ENCODE data around the gene SP7. TPM values are rescaled to one million over a fixed set of nuclear protein-coding genes. Genes with fewer than 3 reads are reported as not detected.
A peak's percentile ranks its signal among the peaks of the same experiment; 100 is the strongest.

SP7 gene
- total and polyA plus RNA-seq, 9 of the 15 experiments (the other 6 are each of a cell fraction or from before 2014, with no cell fraction given) = 0.04 TPM; not detected in 8

DNA sequence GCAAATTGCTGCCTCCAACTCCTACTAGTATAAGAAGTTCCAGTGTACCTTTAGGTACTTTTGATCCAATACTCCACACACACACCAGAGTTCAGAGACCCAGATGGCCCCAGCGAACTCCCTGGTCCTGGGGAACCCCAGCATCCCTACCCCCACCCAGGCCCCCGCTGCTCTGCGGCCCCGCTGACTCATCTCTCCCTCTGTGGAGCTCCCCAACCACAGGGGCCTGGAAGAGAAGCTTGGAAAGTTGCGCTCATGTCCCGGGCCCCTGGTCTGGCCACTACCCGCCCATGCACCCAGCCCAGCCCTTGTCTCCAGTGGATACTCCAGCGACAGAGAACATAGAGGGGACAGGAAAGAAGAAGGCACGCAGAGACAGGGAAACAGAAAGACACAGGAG lies 4.2 kb upstream of the SP7 start (continued):
- TF ChIP-seq, protein P1, sequence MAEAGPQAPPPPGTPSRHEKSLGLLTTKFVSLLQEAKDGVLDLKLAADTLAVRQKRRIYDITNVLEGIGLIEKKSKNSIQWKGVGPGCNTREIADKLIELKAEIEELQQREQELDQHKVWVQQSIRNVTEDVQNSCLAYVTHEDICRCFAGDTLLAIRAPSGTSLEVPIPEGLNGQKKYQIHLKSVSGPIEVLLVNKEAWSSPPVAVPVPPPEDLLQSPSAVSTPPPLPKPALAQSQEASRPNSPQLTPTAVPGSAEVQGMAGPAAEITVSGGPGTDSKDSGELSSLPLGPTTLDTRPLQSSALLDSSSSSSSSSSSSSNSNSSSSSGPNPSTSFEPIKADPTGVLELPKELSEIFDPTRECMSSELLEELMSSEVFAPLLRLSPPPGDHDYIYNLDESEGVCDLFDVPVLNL (CRISPR knock-in tag; IDR thresholded peaks at IDR 0.05; ENCODE audit: low read depth) = no peak
- TF ChIP-seq SNIP1 (IDR thresholded peaks at IDR 0.05; ENCODE audit: low read depth) = no peak
- no peak for TF ChIP-seq CCAR2 (IDR thresholded peaks at IDR 0.05; ENCODE audit: low read depth, low read length)
- no peak for TF ChIP-seq ZFPM2 (CRISPR knock-in tag; IDR thresholded peaks at IDR 0.05)
- TF ChIP-seq SMC3 (conservative IDR thresholded peaks at IDR 0.05; ENCODE audit: insufficient read depth, low read depth, low read length) = no peak
- TF ChIP-seq, protein P2, sequence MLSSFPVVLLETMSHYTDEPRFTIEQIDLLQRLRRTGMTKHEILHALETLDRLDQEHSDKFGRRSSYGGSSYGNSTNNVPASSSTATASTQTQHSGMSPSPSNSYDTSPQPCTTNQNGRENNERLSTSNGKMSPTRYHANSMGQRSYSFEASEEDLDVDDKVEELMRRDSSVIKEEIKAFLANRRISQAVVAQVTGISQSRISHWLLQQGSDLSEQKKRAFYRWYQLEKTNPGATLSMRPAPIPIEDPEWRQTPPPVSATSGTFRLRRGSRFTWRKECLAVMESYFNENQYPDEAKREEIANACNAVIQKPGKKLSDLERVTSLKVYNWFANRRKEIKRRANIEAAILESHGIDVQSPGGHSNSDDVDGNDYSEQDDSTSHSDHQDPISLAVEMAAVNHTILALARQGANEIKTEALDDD (IDR thresholded peaks at IDR 0.05) = no peak
- TF ChIP-seq, protein P3, sequence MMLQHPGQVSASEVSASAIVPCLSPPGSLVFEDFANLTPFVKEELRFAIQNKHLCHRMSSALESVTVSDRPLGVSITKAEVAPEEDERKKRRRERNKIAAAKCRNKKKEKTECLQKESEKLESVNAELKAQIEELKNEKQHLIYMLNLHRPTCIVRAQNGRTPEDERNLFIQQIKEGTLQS (IDR thresholded peaks at IDR 0.05) = peak; percentile 40; the same call in 1 of the 2 replicates
- TF ChIP-seq, protein P3 (CRISPR knock-in tag; conservative IDR thresholded peaks at IDR 0.05) = no peak
- TF ChIP-seq, protein P4, sequence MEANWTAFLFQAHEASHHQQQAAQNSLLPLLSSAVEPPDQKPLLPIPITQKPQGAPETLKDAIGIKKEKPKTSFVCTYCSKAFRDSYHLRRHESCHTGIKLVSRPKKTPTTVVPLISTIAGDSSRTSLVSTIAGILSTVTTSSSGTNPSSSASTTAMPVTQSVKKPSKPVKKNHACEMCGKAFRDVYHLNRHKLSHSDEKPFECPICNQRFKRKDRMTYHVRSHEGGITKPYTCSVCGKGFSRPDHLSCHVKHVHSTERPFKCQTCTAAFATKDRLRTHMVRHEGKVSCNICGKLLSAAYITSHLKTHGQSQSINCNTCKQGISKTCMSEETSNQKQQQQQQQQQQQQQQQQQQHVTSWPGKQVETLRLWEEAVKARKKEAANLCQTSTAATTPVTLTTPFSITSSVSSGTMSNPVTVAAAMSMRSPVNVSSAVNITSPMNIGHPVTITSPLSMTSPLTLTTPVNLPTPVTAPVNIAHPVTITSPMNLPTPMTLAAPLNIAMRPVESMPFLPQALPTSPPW (CRISPR knock-in tag; IDR thresholded peaks at IDR 0.05) = peak; percentile 21; the same call in 1 of the 2 replicates
- no peak for TF ChIP-seq YY1 (IDR thresholded peaks at IDR 0.05; ENCODE audit: borderline replicate concordance in 1 of 3, control insufficient read depth in 1 of 3, extremely low read depth in 1 of 3, insufficient read depth in 3 of 3, insufficient read length in 1 of 3, insufficient replicate concordance in 2 of 3, low read depth in 1 of 3, low read length in 2 of 3)
- no peak for TF ChIP-seq PHF20 (IDR thresholded peaks at IDR 0.05; ENCODE audit: partially characterized antibody)
- TF ChIP-seq, protein P5, sequence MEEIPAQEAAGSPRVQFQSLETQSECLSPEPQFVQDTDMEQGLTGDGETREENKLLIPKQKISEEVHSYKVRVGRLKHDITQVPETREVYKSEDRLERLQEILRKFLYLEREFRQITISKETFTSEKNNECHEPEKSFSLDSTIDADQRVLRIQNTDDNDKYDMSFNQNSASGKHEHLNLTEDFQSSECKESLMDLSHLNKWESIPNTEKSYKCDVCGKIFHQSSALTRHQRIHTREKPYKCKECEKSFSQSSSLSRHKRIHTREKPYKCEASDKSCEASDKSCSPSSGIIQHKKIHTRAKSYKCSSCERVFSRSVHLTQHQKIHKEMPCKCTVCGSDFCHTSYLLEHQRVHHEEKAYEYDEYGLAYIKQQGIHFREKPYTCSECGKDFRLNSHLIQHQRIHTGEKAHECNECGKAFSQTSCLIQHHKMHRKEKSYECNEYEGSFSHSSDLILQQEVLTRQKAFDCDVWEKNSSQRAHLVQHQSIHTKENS (CRISPR knock-in tag; IDR thresholded peaks at IDR 0.05) = no peak
- TF ChIP-seq, protein P6, sequence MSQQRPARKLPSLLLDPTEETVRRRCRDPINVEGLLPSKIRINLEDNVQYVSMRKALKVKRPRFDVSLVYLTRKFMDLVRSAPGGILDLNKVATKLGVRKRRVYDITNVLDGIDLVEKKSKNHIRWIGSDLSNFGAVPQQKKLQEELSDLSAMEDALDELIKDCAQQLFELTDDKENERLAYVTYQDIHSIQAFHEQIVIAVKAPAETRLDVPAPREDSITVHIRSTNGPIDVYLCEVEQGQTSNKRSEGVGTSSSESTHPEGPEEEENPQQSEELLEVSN (IDR thresholded peaks at IDR 0.05; ENCODE audit: borderline replicate concordance in 1 of 2, extremely low read depth in 1 of 2, insufficient read depth in 1 of 2, insufficient read length in 1 of 2, low read depth in 1 of 2, low read length in 1 of 2, poor library complexity in 1 of 2, severe bottlenecking in 1 of 2) = no peak
- no peak for TF ChIP-seq SRF (CRISPR knock-in tag; IDR thresholded peaks at IDR 0.05)
- TF ChIP-seq DPF2 (IDR thresholded peaks at IDR 0.05) = peak; percentile 26; the same call in 1 of the 2 replicates
- no peak for TF ChIP-seq MYNN (IDR thresholded peaks at IDR 0.05)
- no peak for TF ChIP-seq MYNN (CRISPR knock-in tag; IDR thresholded peaks at IDR 0.05)
- TF ChIP-seq NFE2 (IDR thresholded peaks at IDR 0.05; ENCODE audit: low read depth) = peak; percentile 9; the same call in 1 of the 2 replicates
- TF ChIP-seq POLR2G (IDR thresholded peaks at IDR 0.05; ENCODE audit: low read depth, low read length) = no peak
- TF ChIP-seq NFIC (IDR thresholded peaks at IDR 0.05) = no peak
- TF ChIP-seq HCFC1 (IDR thresholded peaks at IDR 0.05; ENCODE audit: low read depth, low read length) = no peak
- 0 out of 2 replicates have a peak, but pooled peaks have one; percentile 22 for TF ChIP-seq LCOR (CRISPR knock-in tag; IDR thresholded peaks at IDR 0.05)

All from K562 (cell line).